GM23338 (cell line): Measurements from ENCODE around the gene TECPR2.

ENCODE experiments used
- EZH2 ChIP-seq: fragments of 200-600 bp; sonication (generic); IDR thresholded peaks from one replicate; pipeline ENCODE4 v1.8.0; 2017; ENCODE audit warnings: antibody characterized with exemption, mild to moderate bottlenecking, low read depth; ENCODE audit not compliant: unreplicated experiment
- EZH2phosphoT487 ChIP-seq: fragments of 200-600 bp; sonication (generic); IDR thresholded peaks from one replicate; pipeline ENCODE4 v1.8.1; 2018; ENCODE audit warnings: antibody characterized with exemption; ENCODE audit not compliant: unreplicated experiment
- TF ChIP-seq, protein P1 (sequence below): IDR thresholded peaks from one replicate; pipeline ENCODE4 v1.6.1; 2018; ENCODE audit warnings: antibody characterized with exemption; ENCODE audit not compliant: unreplicated experiment
- TF ChIP-seq, protein P2 (sequence below), 2 experiments: fragments of 200-600 bp in 1 of 2; sonication (generic) in 1 of 2; conservative IDR thresholded peaks; 2 replicates each; pipeline versions ENCODE4 v1.5.1 to v1.6.1; 2016 to 2017; ENCODE audit warnings: antibody characterized with exemption in 2 of 2, low read depth in 2 of 2, mild to moderate bottlenecking in 2 of 2, moderate library complexity in 1 of 2

DNA sequence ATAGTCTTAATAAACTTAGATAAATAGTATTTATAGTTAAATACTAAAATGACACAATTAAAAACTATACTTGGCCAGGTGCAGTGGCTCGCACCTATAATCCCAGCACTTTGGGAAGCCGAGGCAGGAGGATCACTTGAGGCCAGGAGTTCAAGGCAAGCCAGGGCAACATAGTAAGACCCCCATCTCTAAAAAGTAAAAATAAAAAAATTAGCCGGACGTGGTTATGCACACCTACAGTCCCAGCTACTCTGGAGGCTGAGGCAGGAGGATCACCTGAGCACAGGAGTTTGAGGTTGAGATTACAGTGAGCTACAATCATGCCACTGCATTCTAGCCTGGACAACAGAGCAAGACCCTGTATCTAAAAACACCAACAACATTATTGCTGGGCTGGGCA is 16.1 kb upstream of the TECPR2 start:
- TF ChIP-seq, protein P1, sequence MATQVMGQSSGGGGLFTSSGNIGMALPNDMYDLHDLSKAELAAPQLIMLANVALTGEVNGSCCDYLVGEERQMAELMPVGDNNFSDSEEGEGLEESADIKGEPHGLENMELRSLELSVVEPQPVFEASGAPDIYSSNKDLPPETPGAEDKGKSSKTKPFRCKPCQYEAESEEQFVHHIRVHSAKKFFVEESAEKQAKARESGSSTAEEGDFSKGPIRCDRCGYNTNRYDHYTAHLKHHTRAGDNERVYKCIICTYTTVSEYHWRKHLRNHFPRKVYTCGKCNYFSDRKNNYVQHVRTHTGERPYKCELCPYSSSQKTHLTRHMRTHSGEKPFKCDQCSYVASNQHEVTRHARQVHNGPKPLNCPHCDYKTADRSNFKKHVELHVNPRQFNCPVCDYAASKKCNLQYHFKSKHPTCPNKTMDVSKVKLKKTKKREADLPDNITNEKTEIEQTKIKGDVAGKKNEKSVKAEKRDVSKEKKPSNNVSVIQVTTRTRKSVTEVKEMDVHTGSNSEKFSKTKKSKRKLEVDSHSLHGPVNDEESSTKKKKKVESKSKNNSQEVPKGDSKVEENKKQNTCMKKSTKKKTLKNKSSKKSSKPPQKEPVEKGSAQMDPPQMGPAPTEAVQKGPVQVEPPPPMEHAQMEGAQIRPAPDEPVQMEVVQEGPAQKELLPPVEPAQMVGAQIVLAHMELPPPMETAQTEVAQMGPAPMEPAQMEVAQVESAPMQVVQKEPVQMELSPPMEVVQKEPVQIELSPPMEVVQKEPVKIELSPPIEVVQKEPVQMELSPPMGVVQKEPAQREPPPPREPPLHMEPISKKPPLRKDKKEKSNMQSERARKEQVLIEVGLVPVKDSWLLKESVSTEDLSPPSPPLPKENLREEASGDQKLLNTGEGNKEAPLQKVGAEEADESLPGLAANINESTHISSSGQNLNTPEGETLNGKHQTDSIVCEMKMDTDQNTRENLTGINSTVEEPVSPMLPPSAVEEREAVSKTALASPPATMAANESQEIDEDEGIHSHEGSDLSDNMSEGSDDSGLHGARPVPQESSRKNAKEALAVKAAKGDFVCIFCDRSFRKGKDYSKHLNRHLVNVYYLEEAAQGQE, result no peak
- TF ChIP-seq, protein P2, sequence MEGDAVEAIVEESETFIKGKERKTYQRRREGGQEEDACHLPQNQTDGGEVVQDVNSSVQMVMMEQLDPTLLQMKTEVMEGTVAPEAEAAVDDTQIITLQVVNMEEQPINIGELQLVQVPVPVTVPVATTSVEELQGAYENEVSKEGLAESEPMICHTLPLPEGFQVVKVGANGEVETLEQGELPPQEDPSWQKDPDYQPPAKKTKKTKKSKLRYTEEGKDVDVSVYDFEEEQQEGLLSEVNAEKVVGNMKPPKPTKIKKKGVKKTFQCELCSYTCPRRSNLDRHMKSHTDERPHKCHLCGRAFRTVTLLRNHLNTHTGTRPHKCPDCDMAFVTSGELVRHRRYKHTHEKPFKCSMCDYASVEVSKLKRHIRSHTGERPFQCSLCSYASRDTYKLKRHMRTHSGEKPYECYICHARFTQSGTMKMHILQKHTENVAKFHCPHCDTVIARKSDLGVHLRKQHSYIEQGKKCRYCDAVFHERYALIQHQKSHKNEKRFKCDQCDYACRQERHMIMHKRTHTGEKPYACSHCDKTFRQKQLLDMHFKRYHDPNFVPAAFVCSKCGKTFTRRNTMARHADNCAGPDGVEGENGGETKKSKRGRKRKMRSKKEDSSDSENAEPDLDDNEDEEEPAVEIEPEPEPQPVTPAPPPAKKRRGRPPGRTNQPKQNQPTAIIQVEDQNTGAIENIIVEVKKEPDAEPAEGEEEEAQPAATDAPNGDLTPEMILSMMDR (conservative IDR thresholded peaks at IDR 0.05; ENCODE audit: low read depth in 2 of 2), result no peak
- TF ChIP-seq EZH2 (no peak), EZH2phosphoT487 (no peak)
